Measurements from ENCODE around the gene SOBP.
"Not testable (repeated sequence)": the region's sequence is repeated elsewhere in the genome, so short reads cannot be mapped to it uniquely, and the experiment has no call there.

SOBP gene, protein sequence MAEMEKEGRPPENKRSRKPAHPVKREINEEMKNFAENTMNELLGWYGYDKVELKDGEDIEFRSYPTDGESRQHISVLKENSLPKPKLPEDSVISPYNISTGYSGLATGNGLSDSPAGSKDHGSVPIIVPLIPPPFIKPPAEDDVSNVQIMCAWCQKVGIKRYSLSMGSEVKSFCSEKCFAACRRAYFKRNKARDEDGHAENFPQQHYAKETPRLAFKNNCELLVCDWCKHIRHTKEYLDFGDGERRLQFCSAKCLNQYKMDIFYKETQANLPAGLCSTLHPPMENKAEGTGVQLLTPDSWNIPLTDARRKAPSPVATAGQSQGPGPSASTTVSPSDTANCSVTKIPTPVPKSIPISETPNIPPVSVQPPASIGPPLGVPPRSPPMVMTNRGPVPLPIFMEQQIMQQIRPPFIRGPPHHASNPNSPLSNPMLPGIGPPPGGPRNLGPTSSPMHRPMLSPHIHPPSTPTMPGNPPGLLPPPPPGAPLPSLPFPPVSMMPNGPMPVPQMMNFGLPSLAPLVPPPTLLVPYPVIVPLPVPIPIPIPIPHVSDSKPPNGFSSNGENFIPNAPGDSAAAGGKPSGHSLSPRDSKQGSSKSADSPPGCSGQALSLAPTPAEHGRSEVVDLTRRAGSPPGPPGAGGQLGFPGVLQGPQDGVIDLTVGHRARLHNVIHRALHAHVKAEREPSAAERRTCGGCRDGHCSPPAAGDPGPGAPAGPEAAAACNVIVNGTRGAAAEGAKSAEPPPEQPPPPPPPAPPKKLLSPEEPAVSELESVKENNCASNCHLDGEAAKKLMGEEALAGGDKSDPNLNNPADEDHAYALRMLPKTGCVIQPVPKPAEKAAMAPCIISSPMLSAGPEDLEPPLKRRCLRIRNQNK

DNA sequence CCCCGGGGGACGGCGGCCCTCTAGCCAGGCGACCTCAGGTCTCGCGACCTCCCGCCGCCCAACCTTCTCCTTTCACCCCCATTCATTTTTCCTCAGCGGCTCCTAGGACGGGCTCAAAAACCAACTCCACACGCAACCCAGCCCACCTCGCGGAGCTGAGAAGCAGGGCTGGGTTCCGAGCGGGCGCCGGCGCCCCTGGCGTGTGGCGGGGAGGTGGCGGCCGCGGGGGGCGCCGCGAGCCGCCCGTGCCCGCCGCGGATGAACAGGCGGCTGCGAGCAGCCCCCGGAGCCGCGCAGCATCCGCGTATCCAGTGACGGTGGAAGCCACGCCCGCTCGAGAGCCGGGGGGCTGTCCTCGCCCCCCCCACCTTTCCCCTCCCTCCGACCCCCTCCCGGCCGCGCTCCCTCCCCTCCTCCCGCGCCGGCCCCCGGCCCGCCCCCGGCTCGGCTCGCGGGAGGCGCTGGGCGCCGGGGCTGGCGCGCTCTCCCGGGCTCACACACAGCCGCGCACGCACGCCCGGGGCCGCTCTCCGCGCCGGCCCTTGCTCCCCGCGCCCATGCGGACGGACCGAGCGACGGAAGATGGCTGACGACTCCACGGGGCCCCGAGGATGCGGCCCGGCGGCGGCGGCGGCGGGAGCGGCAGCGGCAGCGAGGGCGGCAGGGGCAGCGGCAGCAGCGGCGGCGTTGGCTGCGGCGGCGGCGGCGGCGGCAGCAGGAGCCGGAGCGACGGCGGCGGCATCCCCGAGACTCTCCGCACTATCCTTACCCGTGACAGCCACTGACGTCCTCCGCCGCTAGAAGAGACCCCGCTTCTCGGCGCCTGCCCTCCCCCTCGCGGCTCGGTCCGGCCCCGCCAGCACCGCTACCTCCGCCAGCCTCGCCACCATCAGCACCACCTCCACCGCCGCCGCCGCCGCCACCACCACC, at the start of gene SOBP:
TSS of gene SOBP (plus strand) at position 482 of the 930 bp plus-strand sequence. CDS start 500 bp downstream, outside the sequence.
- peak; percentile 58 for DNase-seq (ENCODE audit: low spot score)

DNA sequence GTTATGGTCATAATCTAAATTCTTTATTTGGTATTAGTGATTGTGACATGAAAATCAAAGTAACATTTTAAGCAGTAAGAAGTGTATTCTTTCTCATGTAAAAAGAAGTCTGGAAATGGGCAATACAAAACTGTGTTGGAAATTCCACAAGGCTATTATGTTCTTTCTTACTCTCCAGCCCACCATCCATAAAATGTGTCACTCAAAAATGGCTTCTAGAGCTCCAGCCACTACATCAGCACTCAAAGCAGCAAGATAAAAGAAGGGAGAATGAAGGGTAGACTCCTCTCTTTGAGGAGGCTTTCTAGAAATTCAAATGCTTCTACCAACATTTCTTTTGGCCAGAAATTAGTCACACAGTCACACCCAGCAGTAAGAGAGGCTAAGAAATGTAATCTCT, 49.0 kb upstream of the SOBP start:
- no peak for DNase-seq (ENCODE audit: low spot score)

DNA sequence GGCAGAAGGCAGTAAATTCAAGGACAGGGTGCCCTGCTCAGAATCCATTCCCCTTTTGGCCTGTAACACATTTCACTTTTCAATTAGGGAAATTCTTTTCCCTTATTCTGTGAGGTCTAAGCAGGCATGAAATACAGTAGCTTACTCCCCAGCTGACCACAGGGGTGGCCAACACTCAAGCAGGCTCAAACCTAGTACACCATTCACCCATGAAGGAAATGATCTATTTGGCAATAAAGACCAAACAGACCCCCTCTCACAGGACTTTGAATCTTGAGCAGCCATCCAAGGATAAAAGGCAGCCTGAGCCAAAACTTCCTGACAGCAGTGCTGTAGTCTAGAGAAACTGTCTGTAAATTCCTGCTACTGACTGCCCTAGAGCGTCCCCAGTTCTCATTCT, 48.2 kb upstream of the SOBP start:
- no peak for DNase-seq (ENCODE audit: low spot score)

DNA sequence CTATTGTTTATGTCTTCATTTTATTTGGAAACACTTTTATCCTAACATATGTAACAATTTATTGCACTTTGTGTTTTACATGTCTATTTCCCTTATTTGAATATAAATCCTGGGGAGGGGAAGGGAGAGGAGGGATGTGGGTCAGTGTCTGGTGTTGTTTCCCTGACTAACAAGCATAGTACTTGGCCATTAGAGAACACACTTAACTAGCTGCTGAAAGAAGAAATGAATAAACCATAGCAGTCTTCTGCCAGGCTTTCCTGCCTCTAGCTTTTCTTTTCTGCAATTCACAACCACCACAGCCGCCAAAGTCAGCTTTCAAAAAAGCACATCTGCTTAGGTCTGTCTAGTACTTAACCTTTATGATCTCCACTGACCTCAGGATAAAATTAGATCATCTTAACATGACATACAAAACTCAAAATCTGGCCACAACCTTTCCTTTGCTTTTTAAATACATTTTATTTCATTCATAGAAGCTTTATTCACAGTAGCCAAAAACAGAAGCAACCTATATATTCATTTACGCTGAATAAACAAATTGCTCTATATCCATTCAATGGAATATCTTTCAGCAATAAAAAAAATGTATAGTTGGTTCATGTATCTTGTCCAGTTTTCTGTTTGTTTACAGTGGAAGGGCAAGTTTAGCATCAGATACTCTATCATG, 46.8 kb upstream of the SOBP start:
- no peak for DNase-seq (ENCODE audit: low spot score)

DNA sequence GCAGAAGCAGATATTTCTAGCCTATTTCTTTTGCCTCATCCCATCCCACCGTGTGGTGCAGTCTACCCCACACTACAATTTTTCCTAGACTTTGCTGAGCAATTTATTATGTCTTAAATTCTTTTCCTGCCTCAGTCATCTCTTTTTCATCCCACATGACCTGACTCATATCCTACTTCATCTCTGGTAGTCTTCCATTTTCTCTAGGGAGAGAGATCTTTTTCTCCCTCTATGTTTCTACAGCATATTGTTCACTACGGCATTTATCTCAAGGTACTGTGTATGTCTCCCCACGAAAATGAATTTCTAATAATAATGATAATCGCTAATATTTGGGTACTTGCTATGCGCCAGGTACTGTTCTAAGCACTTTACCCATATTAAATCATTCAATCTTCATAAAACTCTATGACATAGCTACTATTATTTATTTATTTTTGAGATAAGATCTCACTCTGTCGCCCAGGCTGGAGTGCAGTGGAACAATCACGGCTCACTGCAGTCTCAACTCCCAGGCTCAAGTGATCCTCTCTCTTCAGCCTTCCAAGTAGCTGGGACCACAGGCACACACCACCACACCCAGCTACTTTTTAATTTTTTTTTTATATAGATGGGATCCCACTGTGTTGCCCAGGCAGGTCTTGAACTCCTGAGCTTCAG, 46.2 kb upstream of the SOBP start:
- DNase-seq (ENCODE audit: low spot score) = no peak

DNA sequence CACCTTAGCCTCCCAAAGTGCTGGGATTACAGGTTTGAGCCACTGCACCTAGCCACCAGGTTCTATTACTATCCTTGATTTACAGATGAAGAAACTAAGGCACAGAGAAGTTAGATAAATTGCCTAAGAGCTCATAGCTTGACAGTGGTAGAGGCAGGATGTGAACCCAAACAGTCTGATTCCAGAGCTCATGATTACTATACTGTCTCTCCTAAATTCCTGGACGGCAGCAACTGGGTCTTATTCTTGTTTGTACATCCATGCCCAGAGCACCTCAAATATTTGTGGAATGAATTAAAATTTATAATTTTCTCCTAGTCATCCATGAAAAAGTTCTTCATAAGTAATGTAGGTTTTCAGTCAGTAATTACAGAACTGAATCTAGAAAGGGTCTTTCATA, 45.6 kb upstream of the SOBP start:
- no peak for DNase-seq (ENCODE audit: low spot score)

DNA sequence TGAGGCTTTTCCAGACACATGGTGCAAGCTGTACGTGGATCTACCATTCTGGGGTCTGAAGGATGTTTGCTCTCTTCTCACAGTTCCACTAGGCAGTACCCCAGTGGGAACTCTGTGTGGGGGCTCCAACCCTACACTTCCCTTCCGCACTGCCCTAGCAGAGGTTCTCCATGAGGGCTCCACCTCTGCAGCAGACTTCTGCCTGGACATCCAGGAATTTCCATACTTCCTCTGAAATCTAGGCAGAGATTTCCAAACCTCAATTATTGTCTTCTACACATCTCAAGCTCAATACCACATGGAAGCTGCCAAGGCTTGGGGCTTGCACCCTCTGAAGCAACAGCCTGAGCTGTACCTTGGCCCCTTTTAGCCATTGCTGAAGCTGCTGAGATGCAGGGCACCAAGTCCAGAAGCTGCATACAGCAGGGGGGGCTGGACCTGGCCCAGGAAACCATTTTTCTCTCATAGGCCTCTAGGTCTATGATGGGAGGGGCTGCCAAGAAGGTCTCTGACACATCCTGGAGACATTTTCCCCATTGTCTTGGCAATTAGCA, 42.2 kb upstream of the SOBP start:
- no peak for DNase-seq (ENCODE audit: low spot score)

DNA sequence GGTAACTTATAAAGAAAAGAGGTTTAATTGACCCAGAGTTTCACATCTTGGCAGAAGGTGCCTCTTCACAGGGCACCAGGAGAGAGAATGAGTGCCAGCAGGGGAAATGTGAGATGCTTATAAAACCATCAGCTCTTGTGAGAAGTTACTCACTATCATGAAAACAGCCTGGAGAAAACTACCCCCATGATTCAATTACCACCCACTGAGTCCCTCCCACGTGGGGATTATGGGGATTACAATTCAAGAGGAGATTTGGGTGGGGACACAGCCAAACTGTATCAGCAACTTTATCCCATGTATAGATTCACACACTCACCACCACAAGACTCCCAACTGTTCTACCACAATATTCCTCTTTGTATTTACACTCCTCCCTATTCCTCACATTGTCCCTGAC, 41.1 kb upstream of the SOBP start:
- no peak for DNase-seq (ENCODE audit: low spot score)

DNA sequence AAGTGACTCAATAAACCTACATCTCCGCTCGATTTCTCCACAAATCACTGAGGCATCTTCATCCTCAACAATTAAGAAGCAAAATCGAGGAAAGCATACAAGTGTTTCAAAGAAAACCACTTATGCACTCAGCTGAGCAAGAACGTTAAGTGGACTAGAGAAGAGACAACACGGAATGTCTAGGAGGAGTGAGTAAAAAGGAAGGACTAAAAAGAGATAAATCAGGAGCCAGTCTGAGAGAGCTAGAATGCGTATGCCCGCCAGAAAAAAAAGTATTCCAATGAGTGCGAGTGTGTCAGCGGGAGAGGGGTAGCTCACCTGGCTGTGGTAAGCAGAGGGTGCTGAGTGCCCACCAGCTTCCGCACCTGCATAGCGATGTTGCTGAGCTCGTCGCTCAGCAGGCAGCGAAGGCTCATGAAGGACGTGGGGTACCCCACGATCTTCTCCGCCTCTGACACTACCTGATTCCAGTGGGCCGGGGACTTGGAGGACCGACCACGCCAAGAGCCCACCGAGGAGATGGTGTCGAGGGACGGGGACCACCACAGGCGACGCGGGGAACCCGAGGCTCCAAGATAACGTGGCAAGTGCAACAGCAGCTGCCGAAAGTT, 31.1 kb upstream of the SOBP start:
- peak; percentile 65 for DNase-seq (ENCODE audit: low spot score)

DNA sequence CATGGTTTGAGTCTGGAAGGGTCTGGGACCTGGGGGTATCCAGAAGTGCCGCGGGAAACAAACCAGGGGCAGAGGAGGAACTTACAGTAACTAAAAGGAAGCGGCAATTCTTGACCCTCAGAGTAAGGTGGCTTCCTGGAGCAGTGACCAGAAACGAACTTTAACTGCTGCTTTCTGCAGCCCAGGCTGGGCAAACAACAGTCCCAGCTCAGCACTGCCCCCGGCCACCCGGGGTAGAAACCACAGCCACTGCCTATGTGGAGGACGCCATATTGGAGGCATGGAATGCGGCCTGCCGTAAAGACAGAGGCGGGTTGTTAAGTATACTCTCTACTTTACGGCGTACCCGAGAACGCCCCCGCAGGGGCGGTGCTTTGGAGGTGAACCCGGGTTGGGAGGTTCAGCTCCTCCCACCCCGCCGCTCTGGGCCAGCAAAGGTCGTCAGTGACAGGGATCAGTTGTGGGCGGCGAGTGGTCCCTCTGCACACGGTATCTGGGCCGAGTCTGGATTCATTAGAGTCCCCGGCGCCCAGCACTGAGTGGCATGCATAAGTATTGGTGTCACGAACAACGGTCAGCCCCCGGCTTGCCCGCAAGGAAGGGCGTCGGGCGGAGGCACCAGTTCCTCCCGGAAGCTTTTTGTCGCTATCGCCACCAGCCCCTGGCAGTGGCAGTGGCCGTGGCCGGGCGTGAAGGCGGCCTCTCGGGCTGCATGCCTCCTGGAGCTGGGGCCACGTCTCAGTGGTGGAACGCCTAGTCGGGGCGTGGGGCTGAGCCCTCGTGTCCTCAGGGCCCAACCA, 30.4 kb upstream of the SOBP start, which contains the start of gene PDSS2:
TSS of gene PDSS2 (minus strand) at position 282 of the 800 bp plus-strand sequence. CDS start at position 3, 279 bp downstream.
- DNase-seq (ENCODE audit: low spot score) = peak; percentile 95

DNA sequence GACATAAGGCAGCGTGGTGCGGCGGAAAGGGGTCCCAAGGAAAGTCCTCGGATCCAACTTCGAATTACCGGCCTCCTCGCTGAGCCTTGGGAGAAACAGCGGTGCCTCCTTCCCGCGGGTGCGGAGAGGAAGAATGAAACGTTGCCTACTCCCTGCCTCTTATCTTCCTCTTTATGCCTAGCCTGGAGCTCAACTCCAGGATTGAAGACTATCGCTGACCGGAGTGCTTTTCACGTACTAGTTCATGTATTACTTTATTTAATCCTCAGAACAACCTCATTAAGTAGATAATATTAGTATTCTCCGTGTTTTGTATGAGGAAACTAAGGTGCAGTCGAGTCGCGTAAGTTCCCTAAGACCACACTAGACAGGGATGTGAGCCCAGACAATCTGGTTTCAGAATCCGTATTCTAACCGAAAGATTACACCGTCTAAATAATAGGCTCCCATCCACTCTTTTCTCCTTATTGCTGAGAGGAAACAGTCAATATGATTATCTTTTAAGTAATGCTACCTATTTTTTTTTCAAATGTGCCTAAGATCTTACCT, 29.8 kb upstream of the SOBP start:
- peak; percentile 4 for DNase-seq (ENCODE audit: low spot score)

DNA sequence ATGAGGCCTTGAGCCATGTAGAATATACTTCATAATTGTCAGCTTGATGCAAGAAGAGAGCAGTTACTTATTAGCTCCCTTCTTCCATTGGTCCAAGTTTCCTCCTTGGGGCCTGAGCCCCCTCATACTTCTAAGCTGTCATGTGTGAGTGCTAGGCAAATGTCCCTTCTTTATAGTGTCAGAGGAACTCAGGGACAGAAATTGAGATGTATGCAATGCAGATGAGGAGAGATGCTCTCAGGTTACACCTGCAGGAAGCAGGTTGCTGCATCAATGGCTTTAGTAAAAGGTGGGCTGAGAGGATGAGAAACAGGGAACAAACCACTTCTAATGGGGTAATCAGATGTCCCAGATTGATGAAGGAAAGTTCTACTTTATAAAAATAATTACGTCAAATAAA, 23.9 kb upstream of the SOBP start:
- DNase-seq (ENCODE audit: low spot score) = no peak

DNA sequence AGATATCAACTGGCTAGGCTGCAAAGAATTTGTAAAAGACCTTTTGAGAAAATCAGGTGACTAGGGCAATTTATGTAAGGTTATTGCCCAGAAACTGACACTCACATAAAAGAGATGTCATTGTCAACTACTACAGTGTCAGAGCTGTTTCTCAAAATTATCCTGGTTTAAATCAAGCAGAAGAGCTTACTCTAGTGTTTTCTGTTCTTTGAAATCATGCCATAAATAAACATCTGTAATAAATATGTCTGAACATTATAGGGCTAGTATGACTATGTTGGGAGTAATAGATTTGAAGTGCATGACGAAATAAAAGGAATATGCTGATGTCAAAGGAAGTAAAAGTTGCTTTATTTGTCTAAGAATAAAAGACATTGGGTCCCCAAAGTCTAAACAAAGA, 19.6 kb upstream of the SOBP start:
- no peak for DNase-seq (ENCODE audit: low spot score)

DNA sequence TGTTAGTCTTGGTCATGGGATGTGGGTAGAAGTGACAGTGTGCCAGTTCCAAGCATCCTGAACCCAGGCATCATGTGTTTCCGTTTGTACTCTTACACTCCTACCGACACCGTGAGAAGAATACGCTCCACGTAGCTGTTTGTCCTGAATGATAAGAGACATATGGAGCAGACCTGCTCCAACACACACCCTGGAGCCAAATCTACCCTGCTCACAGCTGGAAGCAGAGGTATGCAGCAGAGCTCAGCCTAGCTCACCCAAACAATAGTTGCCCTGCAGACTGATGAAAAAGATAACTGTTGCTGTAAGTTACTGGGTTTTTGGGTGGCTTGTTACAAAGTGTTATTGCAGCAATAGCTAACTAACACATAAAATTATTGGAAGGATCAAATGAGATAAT, 16.3 kb upstream of the SOBP start:
- no peak for DNase-seq (ENCODE audit: low spot score)

DNA sequence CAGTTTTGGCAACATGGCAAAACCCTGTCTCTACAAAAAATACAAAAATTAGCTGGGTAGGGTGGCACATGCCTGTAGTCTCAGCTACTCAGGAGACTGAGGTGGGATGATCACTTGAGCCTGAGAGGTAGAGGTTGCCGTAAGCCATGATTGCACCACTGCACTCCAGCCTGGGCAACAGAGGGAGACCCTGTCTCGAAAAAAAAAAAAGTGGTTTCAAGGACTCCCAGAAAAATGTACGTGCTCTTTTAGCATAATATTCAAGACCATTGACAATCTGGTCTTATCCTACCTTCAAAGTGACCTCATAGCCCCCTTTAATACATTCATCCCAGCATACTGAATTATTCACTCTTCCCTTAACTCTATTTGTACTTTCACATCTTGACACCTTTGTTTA, 14.6 kb upstream of the SOBP start:
- DNase-seq (ENCODE audit: low spot score) = not testable (repeated sequence)

DNA sequence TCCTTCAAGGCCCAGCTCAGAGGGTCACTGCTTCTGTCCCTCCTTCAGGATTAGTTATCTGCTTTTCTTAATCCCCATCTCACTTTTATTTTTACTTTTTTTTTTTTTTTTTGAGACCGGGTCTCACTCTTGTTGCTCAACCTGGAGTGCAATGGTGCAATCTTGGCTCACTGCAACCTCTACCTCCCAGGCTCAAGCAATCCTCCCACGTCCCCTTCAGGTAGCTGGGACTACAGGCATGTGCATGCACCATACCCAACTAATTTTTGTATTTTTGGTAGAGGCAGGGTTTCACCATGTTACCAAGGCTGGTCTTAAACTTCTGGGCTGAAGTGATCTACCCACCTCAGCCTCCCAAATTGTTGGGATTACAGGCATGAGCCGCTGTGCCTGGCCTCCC, 14.1 kb upstream of the SOBP start:
- not testable (repeated sequence) for DNase-seq (ENCODE audit: low spot score)

DNA sequence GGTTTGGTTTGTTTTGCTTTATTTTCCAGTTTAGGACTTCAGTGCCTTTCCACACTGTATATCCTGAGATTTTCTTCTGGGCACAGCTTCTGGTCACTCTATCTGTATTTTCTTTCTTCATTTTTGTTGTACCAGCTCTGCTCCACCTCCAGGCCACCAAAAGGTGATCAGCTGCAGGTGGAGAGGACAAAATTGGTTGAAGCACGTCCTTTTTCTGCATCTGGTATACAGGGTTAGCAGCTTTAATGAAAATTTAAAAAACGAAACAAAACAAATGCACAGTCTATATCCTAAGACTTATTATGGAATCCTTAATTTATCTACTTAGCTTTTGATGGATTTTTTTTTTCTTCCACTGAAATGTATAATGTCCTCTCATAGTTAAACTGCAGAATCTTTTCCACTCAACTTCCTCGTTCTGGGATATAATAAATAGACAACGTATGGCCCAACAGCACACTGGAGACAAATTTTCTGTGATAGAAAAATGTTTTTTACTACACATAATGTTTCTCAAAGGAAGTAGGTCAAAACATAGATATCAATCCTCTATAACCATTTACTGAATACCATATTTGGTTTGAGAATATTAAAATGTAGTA, 10.7 kb upstream of the SOBP start:
- DNase-seq (ENCODE audit: low spot score) = no peak

DNA sequence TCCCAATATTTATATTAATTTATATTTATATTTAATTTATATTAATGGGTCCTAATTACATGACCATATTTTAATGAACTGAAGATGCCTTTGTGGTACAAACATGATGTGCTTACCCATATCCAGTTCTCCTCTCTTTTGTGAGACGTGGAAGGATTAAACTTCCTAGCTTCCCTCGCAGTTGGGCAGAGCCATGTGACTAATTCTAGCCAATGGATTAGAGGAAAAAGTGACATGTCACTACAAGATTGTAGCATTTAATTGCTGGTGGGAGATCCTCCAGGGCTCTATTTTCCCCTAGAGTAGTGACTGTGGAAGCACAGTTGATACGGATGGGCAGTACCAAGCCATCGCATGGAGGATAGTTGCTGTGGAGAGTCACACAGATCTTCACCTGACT, 4.8 kb upstream of the SOBP start:
- DNase-seq (ENCODE audit: low spot score) = no peak
